GM19467 (cell line): ENCODE data around the gene MUC3A.
"Not testable (repeated sequence)": the region's sequence is repeated elsewhere in the genome, so short reads cannot be mapped to it uniquely, and the experiment has no call there.

ENCODE experiments used
- ATAC-seq: cut with Tn5 transposase; IDR thresholded peaks from one replicate; pipeline ENCODE4 v1.9.1; 2021; ENCODE audit warnings: mild to moderate bottlenecking, moderate library complexity; ENCODE audit not compliant: unreplicated experiment

The MUC3A gene

GRCh38 chr7:100949227-100949932 lies at the start of gene MUC3A:
TSS of gene MUC3A (plus strand) at chr7:100949534. CDS start at chr7:100949625, 91 bp downstream.
- ATAC-seq: no peak

DNA sequence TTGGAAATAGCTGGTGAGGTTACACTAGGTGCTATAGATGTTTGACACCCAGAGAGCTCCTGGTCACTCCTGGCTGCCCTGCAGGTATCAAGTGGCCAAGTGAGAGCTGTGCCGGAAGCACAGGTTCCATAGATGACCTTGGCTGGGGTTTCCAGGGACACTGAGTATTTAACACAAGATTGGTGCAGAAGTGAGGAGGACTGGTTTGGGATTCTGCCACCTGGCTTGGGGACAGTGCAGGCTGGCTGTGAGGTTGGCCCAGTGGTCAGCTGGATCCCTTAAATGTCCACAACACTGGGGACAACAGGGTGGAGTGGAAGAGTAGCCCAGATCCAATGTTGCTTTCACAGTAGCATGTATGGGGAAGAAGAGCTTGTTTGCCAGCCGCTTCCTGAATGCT lies 48.4 kb upstream of the MUC3A start:
- ATAC-seq: no peak

DNA sequence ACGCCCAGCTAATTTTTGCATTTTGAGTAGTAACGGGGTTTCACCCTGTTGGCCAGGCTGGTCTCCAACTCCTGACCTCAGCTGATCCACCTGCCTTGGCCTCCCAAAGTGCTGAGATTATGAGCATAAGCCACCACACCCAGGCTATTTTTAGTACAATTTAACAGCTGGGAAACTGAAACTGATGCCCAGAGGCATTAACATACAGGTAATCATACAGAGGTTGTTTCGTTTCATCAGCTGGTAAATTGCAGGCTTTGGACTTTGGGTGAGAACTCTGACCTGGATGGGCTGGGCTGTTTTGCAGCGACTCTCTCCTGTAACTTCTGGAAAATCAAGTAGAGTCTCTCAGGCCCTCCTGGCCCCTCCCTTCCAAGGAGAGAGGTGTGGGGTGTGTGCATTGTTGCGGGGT lies 47.4 kb upstream of the MUC3A start:
- no peak for ATAC-seq

DNA sequence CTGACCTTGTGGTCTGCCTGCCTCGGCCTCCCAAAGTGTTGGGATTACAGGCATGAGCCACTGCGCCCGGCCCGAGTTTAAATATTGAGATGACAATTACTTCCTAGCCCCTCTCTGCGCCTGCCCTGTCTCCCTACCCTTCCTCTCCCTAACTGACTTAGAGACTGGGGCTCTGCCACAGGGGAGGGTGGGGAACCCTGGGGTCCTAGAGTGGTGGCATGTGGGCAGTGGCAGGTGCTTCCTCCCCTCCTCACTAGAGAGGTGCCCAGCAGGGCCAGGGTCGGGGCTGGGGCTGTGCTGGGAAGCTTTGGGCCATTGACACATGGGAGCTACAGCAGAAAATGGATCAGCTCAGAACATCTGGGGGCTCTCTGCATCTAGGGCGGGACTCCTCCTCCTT lies 46.7 kb upstream of the MUC3A start:
- ATAC-seq: no peak

DNA sequence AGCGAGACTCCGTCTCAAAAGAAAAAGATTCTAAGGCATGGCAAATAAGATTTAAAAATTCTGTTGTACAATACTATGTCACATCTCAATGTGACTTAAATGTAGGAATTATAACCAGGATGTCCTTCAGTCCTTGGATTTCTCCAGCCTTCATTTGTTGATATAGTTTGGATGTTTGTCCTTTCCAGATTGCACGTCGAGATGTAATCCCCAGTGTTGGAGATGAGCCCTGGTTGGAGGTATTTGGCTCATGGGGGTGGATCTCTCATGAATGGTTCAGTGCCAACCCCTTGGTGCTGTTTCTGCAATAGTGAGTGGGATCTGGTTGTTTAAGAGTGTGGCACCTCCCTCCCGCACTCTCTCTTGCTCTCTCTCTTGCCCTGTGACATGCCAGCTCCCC lies 40.8 kb upstream of the MUC3A start:
- no peak for ATAC-seq

GRCh38 chr7:100910443-100910842 lies 38.9 kb upstream of the MUC3A start:
- ATAC-seq: not testable (repeated sequence)

DNA sequence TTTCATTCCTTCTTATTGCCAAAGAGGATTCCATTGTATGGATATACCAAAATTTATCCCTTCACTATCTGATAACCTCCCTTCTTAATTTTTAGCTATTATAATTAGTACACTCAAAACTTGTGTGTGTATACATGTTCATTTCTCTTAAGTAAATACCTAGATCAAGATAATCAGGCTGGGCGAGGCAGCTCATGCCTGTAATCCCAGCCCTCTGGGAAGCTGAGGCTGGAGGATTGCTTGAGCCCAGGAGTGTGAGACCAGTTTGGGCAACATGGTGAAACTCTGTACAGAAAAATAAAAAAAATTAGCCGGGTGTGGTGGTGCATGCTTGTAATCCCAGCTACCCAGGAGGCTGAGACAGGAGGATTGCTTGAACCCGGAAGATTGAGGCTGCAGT lies 37.9 kb upstream of the MUC3A start:
- no peak for ATAC-seq

DNA sequence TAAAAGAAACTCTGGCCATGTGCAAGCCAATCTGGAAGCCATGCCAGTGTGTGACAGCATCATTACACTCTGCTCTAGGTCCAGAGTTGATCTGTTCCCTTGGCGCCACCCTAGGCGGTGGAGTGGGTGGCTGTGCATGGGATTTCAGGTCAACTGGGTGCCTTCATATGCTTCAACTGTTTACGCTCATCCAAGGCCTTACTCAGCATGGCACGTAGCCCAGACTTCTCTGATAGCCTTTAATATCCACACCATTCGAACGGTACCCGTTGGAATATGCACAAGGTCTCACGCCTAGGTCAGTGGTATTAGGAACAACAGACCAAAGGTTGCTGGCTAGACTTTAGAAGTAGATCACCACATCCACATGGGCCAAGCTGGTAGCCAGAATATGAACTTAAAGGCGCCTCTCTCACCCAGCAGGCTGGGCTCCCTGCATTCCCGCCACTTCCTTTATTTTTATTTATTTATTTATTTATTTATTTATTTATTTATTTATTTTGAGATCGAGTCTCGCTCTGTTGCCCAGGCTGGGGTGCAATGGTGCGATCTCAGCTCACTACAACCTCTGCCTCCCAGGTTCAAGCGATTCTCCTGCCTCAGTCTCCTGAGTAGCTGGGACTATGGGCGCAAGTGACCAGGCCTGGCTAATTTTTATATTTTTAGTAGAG lies 35.0 kb upstream of the MUC3A start:
- ATAC-seq: no peak

DNA sequence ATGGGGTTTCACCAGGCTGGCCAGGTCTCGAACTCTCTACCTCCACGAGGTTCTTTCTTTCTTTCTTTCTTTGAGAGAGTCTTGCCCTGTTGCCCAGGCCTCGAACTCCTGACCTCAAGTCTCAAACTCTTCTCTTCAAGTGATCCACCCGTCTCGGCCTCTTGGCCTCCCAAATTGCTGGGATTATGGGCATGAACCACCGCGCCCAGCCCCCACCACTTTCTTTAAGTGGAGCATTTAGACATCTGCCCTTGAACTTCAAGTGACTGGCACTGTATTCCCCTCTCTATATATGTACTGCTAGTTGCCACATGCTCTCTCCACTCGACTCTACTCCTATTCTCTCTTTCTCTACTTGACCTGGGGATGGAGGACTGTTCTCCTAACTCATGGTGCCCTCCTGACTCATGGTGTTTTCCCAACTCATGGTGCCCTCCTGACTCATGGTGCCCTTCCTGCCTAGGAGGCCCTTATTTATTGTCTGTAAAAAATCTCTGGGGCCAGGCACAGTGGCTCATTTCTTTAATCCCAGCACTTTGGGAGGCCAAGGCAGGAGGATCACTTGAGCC lies 34.4 kb upstream of the MUC3A start:
- ATAC-seq: no peak

GRCh38 chr7:100919335-100919734 lies 30.0 kb upstream of the MUC3A start:
- not testable (repeated sequence) for ATAC-seq

GRCh38 chr7:100919779-100920437 lies 29.4 kb upstream of the MUC3A start:
- not testable (repeated sequence) for ATAC-seq

DNA sequence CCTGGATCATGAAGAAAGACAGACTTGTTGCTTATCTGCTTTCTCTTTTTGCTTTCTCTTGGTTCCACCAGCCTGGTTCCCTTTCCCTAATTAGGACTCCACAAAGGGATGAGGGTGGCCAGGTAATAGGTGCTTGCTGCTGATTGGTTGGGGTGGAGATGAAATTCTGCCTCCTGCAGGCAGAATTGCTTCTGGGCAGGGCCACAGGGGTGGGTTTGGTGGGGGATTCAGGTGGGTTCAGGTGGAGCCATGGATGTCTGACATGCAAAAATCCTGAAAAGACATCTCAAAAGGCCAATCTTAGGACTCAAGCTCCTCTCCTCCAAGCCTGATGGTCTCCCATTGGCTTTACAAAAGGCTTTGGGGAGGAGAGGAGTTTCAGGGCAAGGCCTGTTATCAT lies 28.3 kb upstream of the MUC3A start:
- no peak for ATAC-seq

GRCh38 chr7:100923616-100924015 lies 25.7 kb upstream of the MUC3A start:
- not testable (repeated sequence) for ATAC-seq

DNA sequence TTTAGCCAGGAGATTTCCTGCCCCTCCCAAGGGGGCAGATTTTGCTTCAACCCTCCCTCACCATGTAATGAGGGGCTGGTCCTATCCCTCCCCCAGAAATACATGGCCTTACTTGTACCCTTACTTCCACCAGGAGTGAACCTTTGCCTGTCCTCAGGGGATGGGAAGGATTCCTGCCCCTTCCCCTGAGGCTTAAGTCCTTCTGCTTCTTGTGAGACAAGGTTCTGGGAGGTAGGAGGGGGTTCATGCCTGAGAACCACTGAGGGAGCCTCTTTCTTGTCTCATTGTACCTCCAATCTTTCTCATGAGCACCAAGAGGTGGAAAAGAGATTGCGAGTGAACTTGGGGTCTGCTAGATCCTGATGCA lies 19.5 kb upstream of the MUC3A start:
- ATAC-seq: no peak

DNA sequence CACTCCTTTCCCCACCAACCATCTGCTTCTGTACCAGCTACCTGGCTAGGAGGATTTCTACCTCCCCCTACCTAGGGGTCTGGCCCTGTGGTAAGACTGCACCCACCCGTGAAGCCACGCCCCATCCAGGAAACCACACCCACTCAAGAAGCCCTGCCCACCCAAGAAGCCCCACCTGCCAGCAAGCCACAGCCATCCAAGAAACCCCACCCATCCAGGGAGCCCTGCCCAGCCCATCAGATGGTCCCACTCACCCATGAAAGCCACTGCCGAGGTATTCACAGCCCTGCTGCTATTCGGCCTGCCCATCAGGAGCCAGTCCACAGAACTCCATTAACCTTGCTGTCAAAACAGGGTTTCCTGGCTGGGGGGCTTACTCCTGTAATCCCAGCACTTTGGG lies 15.6 kb upstream of the MUC3A start:
- no peak for ATAC-seq

DNA sequence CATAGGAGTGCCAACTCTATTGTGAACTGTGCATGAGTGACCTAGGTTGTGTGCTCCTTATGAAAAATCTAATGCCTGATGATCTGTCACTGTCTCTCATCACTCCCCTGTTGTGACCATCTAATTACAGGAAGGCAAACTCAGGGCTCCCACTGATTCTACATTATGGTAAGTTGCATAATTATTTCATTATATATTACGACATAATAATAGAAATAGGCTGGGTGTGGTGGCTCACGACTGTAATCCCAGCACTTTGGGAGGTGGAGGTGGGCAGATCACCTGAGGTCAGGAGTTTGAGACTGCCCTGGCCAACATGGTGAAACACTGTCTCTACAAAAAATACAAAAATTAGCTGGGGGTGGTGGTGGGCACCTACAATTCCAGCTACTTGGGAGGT lies 14.0 kb upstream of the MUC3A start:
- ATAC-seq: not testable (repeated sequence)

DNA sequence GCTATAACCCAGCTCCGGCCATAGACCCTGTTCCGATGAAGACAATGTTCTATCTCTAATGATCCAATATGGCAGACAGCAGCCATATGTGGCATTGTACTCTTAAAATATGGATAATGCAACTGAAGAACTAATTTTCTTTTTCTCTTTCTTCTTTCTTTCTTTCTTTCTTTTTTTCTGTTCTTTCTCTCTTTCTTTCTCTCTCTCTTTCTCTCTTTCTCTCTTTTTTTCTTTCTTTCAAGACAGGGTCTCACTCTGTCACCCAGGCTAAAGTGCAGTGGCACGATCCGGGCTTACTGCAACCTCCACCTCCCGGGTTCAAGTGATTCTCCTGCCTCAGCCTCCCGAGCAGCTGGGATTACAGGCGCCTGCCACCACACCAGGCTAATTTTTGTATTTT lies 13.2 kb upstream of the MUC3A start:
- ATAC-seq: not testable (repeated sequence)

- no peak for ATAC-seq
Measured at GRCh38 chr7:100942045-100942774, 7.1 kb upstream of the MUC3A start.

DNA sequence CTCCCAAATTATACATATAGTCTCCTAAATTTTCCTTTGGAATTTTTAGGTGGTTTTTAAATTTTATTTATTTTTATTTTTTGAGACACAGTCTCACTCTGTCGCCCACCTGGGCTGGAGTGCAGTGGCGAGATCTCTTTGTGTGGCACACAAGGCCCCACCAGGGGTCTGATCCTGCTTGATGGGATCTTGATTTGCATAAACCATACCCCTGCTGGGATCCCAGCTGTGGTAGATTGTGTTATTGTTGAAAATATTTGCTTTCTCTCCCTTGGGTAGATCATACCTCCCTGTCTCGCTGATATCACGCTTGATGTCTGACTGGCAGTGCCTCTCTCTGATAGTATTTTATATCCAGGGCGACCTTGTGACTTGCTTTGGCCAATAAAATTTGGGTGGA lies 5.6 kb upstream of the MUC3A start:
- ATAC-seq: no peak

DNA sequence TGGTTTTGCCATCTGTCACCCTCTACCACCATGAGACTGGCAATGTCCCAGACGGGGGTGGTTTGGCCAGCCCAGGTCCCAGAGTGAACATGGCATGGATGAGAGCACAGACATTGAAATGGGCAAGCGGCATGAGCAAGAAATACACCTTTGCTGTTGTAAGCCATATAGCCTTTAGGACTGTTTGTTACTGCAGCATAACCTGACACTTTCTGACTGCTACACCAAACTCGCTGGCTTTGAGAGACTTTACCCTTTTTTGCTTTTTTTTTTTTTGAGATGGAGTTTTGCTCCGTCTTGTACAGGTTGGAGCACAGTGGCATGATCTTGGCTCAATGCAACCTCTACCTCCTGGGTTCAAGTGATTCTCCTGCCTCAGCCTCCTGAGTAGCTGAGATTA lies 5.2 kb upstream of the MUC3A start:
- no peak for ATAC-seq

- ATAC-seq: no peak
Measured at GRCh38 chr7:100946111-100946510, 3.2 kb upstream of the MUC3A start.
